Lower leg skin (tissue), 4 donors: ENCODE data around the gene SMIM20. TPM values are rescaled to one million over a fixed set of nuclear protein-coding genes. Genes with fewer than 3 reads are reported as not detected.

Experiments used
- DNase-seq, 2 donors: peaks; one replicate each; pipeline ENCODE4 v3.0.0-alpha.2; 2019; ENCODE audit warnings: low spot score in 2 of 2
- H3K4me3 ChIP-seq: fragments of 200-600 bp; sonication (generic); 2 replicates; pipeline ENCODE4 v1.5.1; 2017; ENCODE audit warnings: mild to moderate bottlenecking, low read depth; ENCODE audit not compliant: poor library complexity, severe bottlenecking
- POLR2A ChIP-seq, 2 donors: fragments of 450-650 bp; IDR thresholded peaks; one replicate each; pipeline ENCODE4 v1.6.1; 2016 to 2017; ENCODE audit warnings: antibody characterized with exemption in 2 of 2, mild to moderate bottlenecking in 1 of 2, moderate library complexity in 1 of 2
- WGBS, 2 donors: methylation state at CpG; one replicate each; pipeline ENCODE4 v1.1.5; 2018; 5-methylcytosine and 5-hydroxymethylcytosine counted together
- intact Hi-C: fragments of 100-400 bp; cut with DNase I; formaldehyde crosslinking; loops from one replicate; pipeline ENCODE4 v1.15.0; 2023; ENCODE audit warnings: low total_unique reads
- total RNA-seq, 4 donors: library from RNA; depleted of rRNA; stranded (reverse); fragments of >200 nt; gene quantifications; one replicate each; pipeline ENCODE4 v1.1.0, GENCODE V29; 2016
- TF ChIP-seq, protein P1 (sequence below), 3 donors: fragments of 450-650 bp; IDR thresholded peaks; one replicate each; pipeline ENCODE4 v1.5.1; 2016; ENCODE audit warnings: antibody characterized with exemption in 3 of 3, mild to moderate bottlenecking in 3 of 3, moderate library complexity in 2 of 3

SMIM20 gene
- total RNA-seq, 4 donors from 2014 or later = 16.1 to 18.7 (median 17.4) TPM

GRCh38 chr4:25937801-25938200 lies 23.8 kb downstream of the SMIM20 start:
- no peak overlapping the region for H3K4me3 ChIP-seq
- TF ChIP-seq, protein P1, sequence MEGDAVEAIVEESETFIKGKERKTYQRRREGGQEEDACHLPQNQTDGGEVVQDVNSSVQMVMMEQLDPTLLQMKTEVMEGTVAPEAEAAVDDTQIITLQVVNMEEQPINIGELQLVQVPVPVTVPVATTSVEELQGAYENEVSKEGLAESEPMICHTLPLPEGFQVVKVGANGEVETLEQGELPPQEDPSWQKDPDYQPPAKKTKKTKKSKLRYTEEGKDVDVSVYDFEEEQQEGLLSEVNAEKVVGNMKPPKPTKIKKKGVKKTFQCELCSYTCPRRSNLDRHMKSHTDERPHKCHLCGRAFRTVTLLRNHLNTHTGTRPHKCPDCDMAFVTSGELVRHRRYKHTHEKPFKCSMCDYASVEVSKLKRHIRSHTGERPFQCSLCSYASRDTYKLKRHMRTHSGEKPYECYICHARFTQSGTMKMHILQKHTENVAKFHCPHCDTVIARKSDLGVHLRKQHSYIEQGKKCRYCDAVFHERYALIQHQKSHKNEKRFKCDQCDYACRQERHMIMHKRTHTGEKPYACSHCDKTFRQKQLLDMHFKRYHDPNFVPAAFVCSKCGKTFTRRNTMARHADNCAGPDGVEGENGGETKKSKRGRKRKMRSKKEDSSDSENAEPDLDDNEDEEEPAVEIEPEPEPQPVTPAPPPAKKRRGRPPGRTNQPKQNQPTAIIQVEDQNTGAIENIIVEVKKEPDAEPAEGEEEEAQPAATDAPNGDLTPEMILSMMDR (IDR thresholded peaks at IDR 0.05) = no peak
- no peak for TF ChIP-seq POLR2A (IDR thresholded peaks at IDR 0.05)
- intact Hi-C loops = no loop called here
- 18 to 28% methylated on average over 1 of the region's 1 CpG for WGBS, 2 donors
- no peak for DNase-seq

- DNase-seq = no peak
- TF ChIP-seq, protein P1 (IDR thresholded peaks at IDR 0.05) = no peak
- TF ChIP-seq POLR2A (IDR thresholded peaks at IDR 0.05) = no peak
- WGBS, 2 donors = 47 to 59% methylated on average over 6 of the region's 6 CpGs
- no peak overlapping the region for H3K4me3 ChIP-seq
- intact Hi-C loops = no loop called here
Measured at GRCh38 chr4:25938366-25938765, 24.3 kb downstream of the SMIM20 start.

DNA sequence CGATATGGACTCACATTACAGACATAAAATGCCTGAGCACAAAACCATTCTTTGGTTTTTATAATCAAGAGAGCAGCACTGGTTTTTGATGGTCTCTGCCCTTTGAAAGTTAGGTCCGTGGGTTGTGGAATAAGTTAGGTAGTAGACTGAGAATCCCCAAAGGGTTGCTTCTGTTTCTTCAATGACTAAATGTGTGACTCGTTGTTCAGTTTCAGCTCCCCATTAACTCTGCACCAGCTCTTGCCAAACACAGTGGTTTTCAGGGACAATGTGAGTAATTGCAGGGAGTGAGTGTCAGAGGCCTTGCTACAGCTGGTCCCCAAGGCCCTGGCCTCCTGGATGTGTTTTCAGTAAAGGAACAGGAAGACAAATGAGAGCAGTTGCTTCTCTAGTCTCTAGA lies 24.8 kb downstream of the SMIM20 start:
- H3K4me3 ChIP-seq = no peak overlapping the region
- TF ChIP-seq, protein P1 (IDR thresholded peaks at IDR 0.05) = no peak
- no peak for TF ChIP-seq POLR2A (IDR thresholded peaks at IDR 0.05)
- intact Hi-C loops = no loop called here
- WGBS, 2 donors = 44 to 58% methylated on average over 3 of the region's 3 CpGs
- DNase-seq = peak in 1 of 2 donors; percentile 27

DNA sequence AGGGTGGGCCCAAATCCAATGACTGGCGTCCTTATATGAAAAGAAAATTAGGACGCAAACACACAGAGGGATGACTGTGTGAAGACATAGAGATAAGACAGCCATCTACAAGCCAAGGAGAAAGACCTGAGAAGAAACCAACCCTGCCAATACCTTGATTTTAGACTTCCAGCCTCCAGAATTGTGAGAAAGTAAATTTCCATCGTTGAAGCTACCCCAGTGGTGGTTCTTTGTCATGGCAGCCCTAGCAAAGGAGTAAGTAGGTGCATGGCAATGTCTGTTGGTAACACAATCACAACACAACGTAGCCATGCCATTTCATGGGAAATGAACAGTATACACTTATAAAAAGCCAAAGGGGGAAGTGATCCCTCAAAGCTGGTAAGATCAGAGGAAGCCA lies 25.3 kb downstream of the SMIM20 start:
- intact Hi-C loops = no loop called here
- WGBS, 2 donors = 90 to 92% methylated on average over 4 of the region's 4 CpGs
- H3K4me3 ChIP-seq = no peak overlapping the region
- no peak for TF ChIP-seq POLR2A (IDR thresholded peaks at IDR 0.05)
- no peak for DNase-seq

GRCh38 chr4:25941457-25942221 lies 27.6 kb downstream of the SMIM20 start:
- H3K4me3 ChIP-seq = no peak overlapping the region
- no peak for TF ChIP-seq POLR2A (IDR thresholded peaks at IDR 0.05)
- TF ChIP-seq, protein P1 (IDR thresholded peaks at IDR 0.05) = no peak
- WGBS, 2 donors = 90 to 99% methylated on average over 3 of the region's 3 CpGs
- intact Hi-C loops = loop anchor here (1.0 kb wide), 1 partner anchor 27 kb away; no protein-coding TSS in a partner anchor
- DNase-seq = no peak

DNA sequence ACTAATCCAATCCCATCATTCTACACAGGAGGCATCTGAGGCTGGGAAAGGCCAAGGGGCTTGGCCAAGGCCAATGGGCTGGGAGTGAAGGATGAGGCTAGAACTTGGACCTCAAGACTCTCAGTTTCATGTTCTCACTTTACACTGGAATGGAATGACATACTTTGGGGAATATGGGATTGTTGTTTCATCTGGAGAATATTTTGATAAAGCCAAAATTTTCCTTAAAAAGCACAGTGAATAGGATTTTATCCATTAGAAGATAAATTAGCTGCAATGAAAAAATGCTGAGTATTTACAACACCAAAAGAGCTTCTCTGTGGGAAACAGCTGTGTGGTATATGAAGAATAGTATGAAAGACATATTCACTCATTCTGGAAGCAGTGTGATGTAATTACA lies 29.3 kb downstream of the SMIM20 start:
- intact Hi-C loops = no loop called here
- no peak overlapping the region for H3K4me3 ChIP-seq
- TF ChIP-seq POLR2A (IDR thresholded peaks at IDR 0.05) = no peak
- TF ChIP-seq, protein P1 (IDR thresholded peaks at IDR 0.05) = no peak
- DNase-seq = no peak
